Measurements from ENCODE around the gene NAT14.

GRCh38 chr19:55489711-55490477 lies 4.9 kb downstream of the NAT14 start:
- TF ChIP-seq NFRKB (IDR thresholded peaks at IDR 0.05) (no peak), BHLHE40 (IDR thresholded peaks at IDR 0.05; ENCODE audit: borderline replicate concordance) (no peak), FOXA1 (IDR thresholded peaks at IDR 0.05) (no peak), TARDBP (IDR thresholded peaks at IDR 0.05) (no peak), ARNT (IDR thresholded peaks at IDR 0.05) (no peak), SUZ12 (IDR thresholded peaks at IDR 0.05) (no peak), HDGF (IDR thresholded peaks at IDR 0.05; ENCODE audit: borderline replicate concordance) (no peak)

All from HEK293T (cell line).